ENCODE data around the gene ERRFI1.
"Not testable (repeated sequence)": the region's sequence is repeated elsewhere in the genome, so short reads cannot be mapped to it uniquely, and the experiment has no call there.

Gene ERRFI1

GRCh38 chr1:8026153-8026975 lies at the start of gene ERRFI1:
TSS of gene ERRFI1 (minus strand) at chr1:8026309. CDS start at chr1:8015619, 10,690 bp downstream.
- in situ Hi-C loops (cut with MboI; ENCODE audit: low sequenced_read_pairs), result no loop called here

GRCh38 chr1:8075511-8076051 lies 49.5 kb upstream of the ERRFI1 start:
- in situ Hi-C loops (cut with MboI; ENCODE audit: low sequenced_read_pairs), result no loop called here

- in situ Hi-C loops (cut with MboI; ENCODE audit: low sequenced_read_pairs), result no loop called here
Observed at GRCh38 chr1:8073112-8073855, 47.2 kb upstream of the ERRFI1 start.

- in situ Hi-C loops (cut with MboI; ENCODE audit: low sequenced_read_pairs), result no loop called here
Observed at GRCh38 chr1:8070381-8070811, 44.3 kb upstream of the ERRFI1 start.

- in situ Hi-C loops (cut with MboI; ENCODE audit: low sequenced_read_pairs), result not testable (repeated sequence)
Observed at GRCh38 chr1:8069614-8070320, 43.7 kb upstream of the ERRFI1 start.

- in situ Hi-C loops (cut with MboI; ENCODE audit: low sequenced_read_pairs), result no loop called here
Observed at GRCh38 chr1:8065369-8065768, 39.3 kb upstream of the ERRFI1 start.

- in situ Hi-C loops (cut with MboI; ENCODE audit: low sequenced_read_pairs), result no loop called here
Observed at GRCh38 chr1:8063298-8064036, 37.4 kb upstream of the ERRFI1 start.

GRCh38 chr1:8062861-8063260 lies 36.8 kb upstream of the ERRFI1 start:
- in situ Hi-C loops (cut with MboI; ENCODE audit: low sequenced_read_pairs), result no loop called here

GRCh38 chr1:8061673-8062386 lies 35.7 kb upstream of the ERRFI1 start:
- in situ Hi-C loops (cut with MboI; ENCODE audit: low sequenced_read_pairs), result no loop called here

GRCh38 chr1:8061210-8061609 lies 35.1 kb upstream of the ERRFI1 start:
- in situ Hi-C loops (cut with MboI; ENCODE audit: low sequenced_read_pairs), result no loop called here

- in situ Hi-C loops (cut with MboI; ENCODE audit: low sequenced_read_pairs), result no loop called here
Observed at GRCh38 chr1:8059161-8059622, 33.1 kb upstream of the ERRFI1 start.

GRCh38 chr1:8057779-8058178 lies 31.7 kb upstream of the ERRFI1 start:
- in situ Hi-C loops (cut with MboI; ENCODE audit: low sequenced_read_pairs), result not testable (repeated sequence)

- in situ Hi-C loops (cut with MboI; ENCODE audit: low sequenced_read_pairs), result no loop called here
Observed at GRCh38 chr1:8055973-8056372, 29.9 kb upstream of the ERRFI1 start.

- in situ Hi-C loops (cut with MboI; ENCODE audit: low sequenced_read_pairs), result no loop called here
Observed at GRCh38 chr1:8053878-8054567, 27.9 kb upstream of the ERRFI1 start.

GRCh38 chr1:8051650-8052049 lies 25.5 kb upstream of the ERRFI1 start:
- in situ Hi-C loops (cut with MboI; ENCODE audit: low sequenced_read_pairs), result no loop called here

- in situ Hi-C loops (cut with MboI; ENCODE audit: low sequenced_read_pairs), result not testable (repeated sequence)
Observed at GRCh38 chr1:8049229-8049628, 23.1 kb upstream of the ERRFI1 start.

GRCh38 chr1:8047686-8048445 lies 21.8 kb upstream of the ERRFI1 start:
- in situ Hi-C loops (cut with MboI; ENCODE audit: low sequenced_read_pairs), result no loop called here

GRCh38 chr1:8047112-8047511 lies 21.0 kb upstream of the ERRFI1 start:
- in situ Hi-C loops (cut with MboI; ENCODE audit: low sequenced_read_pairs), result no loop called here
